Natural killer cell (primary cell): Measurements from ENCODE around the gene NMRK2. TPM values are rescaled to one million over a fixed set of nuclear protein-coding genes. Genes with fewer than 3 reads are reported as not detected.
"Not testable (repeated sequence)": the region's sequence is repeated elsewhere in the genome, so short reads cannot be mapped to it uniquely, and the experiment has no call there.

Experiments
- ATAC-seq, 3 donors: fragments of 150-1000 bp in 2 of 3; fragments of 200-7000 bp in 1 of 3; cut with Tn5 transposase; 1 replicate in 1 of 3; 2 replicates in 2 of 3; pipeline ENCODE4 v1.10.0; 2021; ENCODE audit warnings: mild to moderate bottlenecking in 2 of 3, moderate library complexity in 2 of 3
- DNase-seq, 2 donors: peaks; one replicate each; pipeline versions ENCODE4 v3.0.0 to v3.0.0-alpha.2; 2013 to 2021; ENCODE audit warnings: mixed read lengths in 1 of 2
- H3K27ac ChIP-seq: one replicate; pipeline ENCODE4 v1.5.1; 2013; ENCODE audit warnings: mild to moderate bottlenecking, low read length
- H3K27me3 ChIP-seq: one replicate; pipeline ENCODE4 v1.6.1; 2013; ENCODE audit warnings: low read length; ENCODE audit not compliant: control insufficient read depth, insufficient read depth
- H3K36me3 ChIP-seq: one replicate; pipeline ENCODE4 v1.6.1; 2013; ENCODE audit warnings: low read length; ENCODE audit not compliant: control insufficient read depth, insufficient read depth
- H3K4me1 ChIP-seq: one replicate; pipeline ENCODE4 v1.6.1; 2013; ENCODE audit warnings: low read length; ENCODE audit not compliant: control insufficient read depth, insufficient read depth
- H3K4me3 ChIP-seq: one replicate; pipeline ENCODE4 v1.5.1; 2013; ENCODE audit warnings: low read length
- H3K9me3 ChIP-seq: one replicate; pipeline ENCODE4 v1.6.1; 2013; ENCODE audit warnings: low read length; ENCODE audit not compliant: control insufficient read depth, insufficient read depth
- H3K27ac Mint-ChIP-seq, 2 donors: one replicate each; pipeline ENCODE4 v1.8.0; 2022; ENCODE audit warnings: mild to moderate bottlenecking in 2 of 2, mixed read lengths in 2 of 2, moderate library complexity in 1 of 2
- H3K27me3 Mint-ChIP-seq, 2 donors: one replicate each; pipeline ENCODE4 v1.8.0; 2022; ENCODE audit warnings: low read depth in 2 of 2, mixed read lengths in 2 of 2
- H3K36me3 Mint-ChIP-seq: one replicate; pipeline ENCODE4 v1.8.0; 2022; ENCODE audit warnings: mixed read lengths
- H3K4me1 Mint-ChIP-seq, 2 donors: one replicate each; pipeline ENCODE4 v1.8.0; 2022; ENCODE audit warnings: mixed read lengths in 2 of 2
- H3K4me3 Mint-ChIP-seq: one replicate; pipeline ENCODE4 v1.8.0; 2022; ENCODE audit warnings: mild to moderate bottlenecking, moderate library complexity, mixed read lengths
- H3K9me3 Mint-ChIP-seq, 2 donors: one replicate each; pipeline ENCODE4 v1.8.0; 2022; ENCODE audit warnings: mixed read lengths in 2 of 2
- CTCF ChIP-seq: fragments of 200-600 bp; IDR thresholded peaks from one replicate; pipeline ENCODE4 v1.8.0; 2022; ENCODE audit warnings: antibody characterized with exemption
- WGBS: methylation state at CpG from one replicate; pipeline ENCODE4 v1.1.7; 2013; ENCODE audit warnings: missing lambda C conversion rate; ENCODE audit not compliant: insufficient coverage; 5-methylcytosine and 5-hydroxymethylcytosine counted together
- intact Hi-C: fragments of 100-400 bp; cut with micrococcal nuclease; formaldehyde crosslinking; loops from one replicate; pipeline ENCODE4 v1.14.2; 2022
- total RNA-seq, 4 donors: library from RNA; stranded (reverse); fragments of 120-200 nt in 1 of 4; gene quantifications; one replicate each; pipeline versions ENCODE4 v1.2.3 to v1.2.4, GENCODE V29; 2013 to 2022

The NMRK2 gene
- total RNA-seq: not detected
- not detected for total RNA-seq (2013)

GRCh38 chr19:3932931-3933810, at the start of gene NMRK2:
TSS of gene NMRK2 (plus strand) at chr19:3933069. CDS start at chr19:3933672, 603 bp downstream.
- intact Hi-C loops: no loop called here
- H3K4me3 Mint-ChIP-seq: no peak within 1 kb of the TSS
- no peak for ATAC-seq
- Histone ChIP-seq H3K4me1 (no peaks in the 10 kb centered on the region), H3K27ac (no peak within 1 kb of the TSS), H3K27me3 (peaks cover 7% of the 10 kb centered on the region), H3K36me3 (no peaks in the 10 kb centered on the region), H3K4me3 (no peak within 1 kb of the TSS), H3K9me3 (no peaks in the 10 kb centered on the region)
- no peak for DNase-seq
- WGBS: 5% methylated on average over 51 of the region's 51 CpGs
- H3K27ac Mint-ChIP-seq: no peak within 1 kb of the TSS
- TF ChIP-seq CTCF: no peak
- H3K36me3 Mint-ChIP-seq: no peaks in the 10 kb centered on the region
- no peaks in the 10 kb centered on the region for H3K4me1 Mint-ChIP-seq
- H3K27me3 Mint-ChIP-seq: peaks cover 7 to 8% of the 10 kb centered on the region in 2 donors
- H3K9me3 Mint-ChIP-seq: no peaks in the 10 kb centered on the region

GRCh38 chr19:3890591-3890990, 42.3 kb upstream of the NMRK2 start:
- no peaks in the 10 kb centered on the region for H3K4me1 Mint-ChIP-seq
- no peak for ATAC-seq
- Histone ChIP-seq H3K9me3 (no peaks in the 10 kb centered on the region), H3K27me3 (no peaks in the 10 kb centered on the region), H3K36me3 (no peaks in the 10 kb centered on the region), H3K4me1 (no peaks in the 10 kb centered on the region), H3K4me3 (no peak overlapping the region), H3K27ac (no peak overlapping the region)
- TF ChIP-seq CTCF: no peak
- 87% methylated on average over 17 of the region's 17 CpGs for WGBS
- no peaks in the 10 kb centered on the region for H3K9me3 Mint-ChIP-seq
- H3K4me3 Mint-ChIP-seq: no peak overlapping the region
- no peaks in the 10 kb centered on the region for H3K27me3 Mint-ChIP-seq
- intact Hi-C loops: no loop called here
- H3K36me3 Mint-ChIP-seq: no peaks in the 10 kb centered on the region
- H3K27ac Mint-ChIP-seq: no peak overlapping the region
- no peak for DNase-seq

GRCh38 chr19:3893509-3894179, 39.2 kb upstream of the NMRK2 start:
- no peak for TF ChIP-seq CTCF
- DNase-seq (no peak), ATAC-seq (no peak)
- Mint-ChIP-seq H3K27me3 (no peaks in the 10 kb centered on the region), H3K4me1 (peaks cover 7 to 8% of the 10 kb centered on the region in 2 donors), H3K4me3 (no peak overlapping the region), H3K9me3 (no peaks in the 10 kb centered on the region), H3K27ac (no peak overlapping the region), H3K36me3 (no peaks in the 10 kb centered on the region)
- Histone ChIP-seq H3K4me3 (no peak overlapping the region), H3K4me1 (peaks cover 14% of the 10 kb centered on the region), H3K36me3 (no peaks in the 10 kb centered on the region), H3K9me3 (peaks cover 5% of the 10 kb centered on the region), H3K27ac (no peak overlapping the region), H3K27me3 (no peaks in the 10 kb centered on the region)
- 82% methylated on average over 12 of the region's 12 CpGs for WGBS
- intact Hi-C loops: no loop called here

- intact Hi-C loops, ATAC-seq, H3K4me1 Mint-ChIP-seq, H3K27ac ChIP-seq, H3K27me3 ChIP-seq, H3K27ac Mint-ChIP-seq, H3K9me3 ChIP-seq, H3K36me3 ChIP-seq, H3K4me3 Mint-ChIP-seq, H3K4me3 ChIP-seq, H3K9me3 Mint-ChIP-seq, H3K36me3 Mint-ChIP-seq, H3K27me3 Mint-ChIP-seq, DNase-seq: not testable (repeated sequence)
- peaks cover 14% of the 10 kb centered on the region for H3K4me1 ChIP-seq
- 94% methylated on average over 5 of the region's 5 CpGs for WGBS
Observed at GRCh38 chr19:3894959-3895358, 37.9 kb upstream of the NMRK2 start.
